DLD1 (cell line): Measurements from ENCODE around the gene IRF2BP2.
"Not testable (repeated sequence)": the region's sequence is repeated elsewhere in the genome, so short reads cannot be mapped to it uniquely, and the experiment has no call there.

Experiments
- in situ Hi-C: cut with HindIII; loops from 2 replicates; pipeline ENCODE4 v1.10.0; 2017; ENCODE audit warnings: low sequenced_read_pairs

Gene IRF2BP2

DNA sequence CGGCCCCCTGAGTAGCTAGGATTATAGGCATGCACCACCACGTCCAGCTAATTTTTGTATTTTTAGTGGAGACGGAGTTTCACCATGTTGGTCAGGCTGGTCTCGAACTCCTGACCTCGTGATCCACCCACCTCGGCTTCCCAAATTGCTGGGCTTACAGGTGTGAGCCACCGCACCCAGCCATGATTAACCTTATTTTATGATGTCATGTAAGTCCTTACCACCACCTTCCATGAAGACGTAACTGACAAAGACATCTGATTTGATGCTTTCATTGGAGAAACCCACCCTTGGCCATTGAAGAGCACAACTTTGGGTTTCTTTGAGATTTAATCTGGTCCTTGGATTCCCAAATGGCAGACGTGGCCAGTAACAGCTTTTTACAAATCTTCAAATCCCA is 24.9 kb upstream of the IRF2BP2 start:
- in situ Hi-C loops: not testable (repeated sequence)

DNA sequence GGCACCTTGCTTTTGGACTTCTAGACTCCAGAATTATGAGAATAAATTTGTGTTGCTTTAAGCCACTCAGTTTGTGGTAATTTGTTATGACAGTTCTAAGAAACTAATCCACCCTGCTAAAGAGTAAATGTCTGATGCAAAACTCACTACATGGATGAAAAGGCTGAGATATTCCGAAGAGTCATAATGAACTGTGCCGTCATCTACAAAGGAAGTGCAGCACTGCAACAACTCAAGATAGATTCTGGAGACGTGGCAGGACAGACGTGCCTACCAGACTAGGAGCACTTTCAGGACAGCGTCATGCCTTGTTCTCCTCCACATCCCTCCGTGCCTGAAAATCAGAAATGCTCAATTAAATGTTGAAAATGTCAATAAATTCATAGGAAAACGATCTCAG is 24.4 kb upstream of the IRF2BP2 start:
- in situ Hi-C loops: no loop called here

DNA sequence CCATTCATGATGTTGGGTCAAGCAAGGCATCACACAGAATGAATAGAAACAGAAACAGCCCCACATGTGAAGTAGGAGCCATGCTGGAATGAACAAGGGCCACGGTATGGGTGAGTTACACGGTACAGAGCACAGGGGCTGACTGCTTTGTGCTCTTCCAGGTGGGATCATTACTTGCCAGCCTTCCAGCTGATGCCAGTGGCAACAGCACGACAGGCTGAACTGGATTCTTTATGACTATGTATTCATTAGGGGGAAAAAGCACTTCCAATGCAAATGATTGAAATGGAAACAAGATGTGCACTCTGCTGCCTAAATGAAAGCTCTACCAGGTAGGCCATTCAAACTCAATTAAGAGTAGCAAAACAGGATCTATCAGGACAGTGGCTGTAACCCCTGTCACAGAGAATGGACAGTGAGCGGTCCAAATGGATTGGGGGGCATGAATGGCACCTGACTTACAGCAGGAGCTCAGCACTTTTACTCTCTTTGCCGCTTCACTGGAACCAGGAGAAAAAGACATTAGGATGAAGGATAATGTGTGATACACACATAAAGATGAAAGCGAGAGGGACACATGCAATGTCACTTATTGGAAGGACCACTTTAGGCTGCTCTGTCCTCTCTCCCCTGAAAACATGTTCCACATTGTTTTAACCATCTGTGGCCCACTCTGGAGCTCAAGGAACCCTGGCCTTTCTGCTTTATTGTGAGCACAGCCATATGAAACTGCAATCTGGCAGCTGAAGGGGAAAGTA is 23.4 kb upstream of the IRF2BP2 start:
- in situ Hi-C loops: no loop called here

DNA sequence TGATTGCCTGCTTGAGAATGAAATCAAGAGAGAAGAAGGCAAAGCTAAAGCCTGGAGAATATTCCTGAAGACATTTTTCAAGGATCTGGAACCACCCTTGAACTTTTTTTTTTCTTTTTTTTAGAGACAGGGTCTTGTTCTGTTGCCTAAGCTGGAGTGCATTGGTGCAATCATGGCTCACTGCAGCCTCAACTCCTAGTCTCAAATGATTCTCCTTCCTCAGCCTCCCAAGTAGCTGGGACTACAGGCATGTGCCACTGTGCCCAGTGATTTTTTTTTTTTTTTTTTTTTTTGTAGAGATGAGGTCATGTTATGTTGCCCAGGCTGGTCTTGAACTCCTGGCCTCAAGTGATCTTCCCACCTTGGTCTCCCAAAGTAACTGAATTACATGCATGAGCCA is 22.2 kb upstream of the IRF2BP2 start:
- in situ Hi-C loops: no loop called here

DNA sequence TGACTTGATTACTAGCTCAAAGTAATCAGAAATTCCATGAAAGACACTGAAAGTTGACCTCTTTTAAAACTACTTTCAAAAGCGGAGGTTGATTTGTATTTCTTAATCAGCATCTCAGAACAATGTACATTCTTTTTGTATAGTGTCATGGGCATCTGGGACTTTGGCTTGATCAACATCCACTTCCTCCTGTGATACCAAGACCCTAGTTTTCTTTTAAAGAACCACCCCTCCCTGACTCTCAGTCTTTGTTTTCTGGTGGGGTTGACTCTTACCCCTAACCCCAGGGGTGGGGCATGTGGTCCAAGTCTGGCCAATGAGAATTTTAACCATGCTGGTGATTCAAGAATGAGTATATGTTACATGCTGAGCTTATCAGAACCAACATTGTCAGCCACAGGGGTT is 21.7 kb upstream of the IRF2BP2 start:
- in situ Hi-C loops: no loop called here

DNA sequence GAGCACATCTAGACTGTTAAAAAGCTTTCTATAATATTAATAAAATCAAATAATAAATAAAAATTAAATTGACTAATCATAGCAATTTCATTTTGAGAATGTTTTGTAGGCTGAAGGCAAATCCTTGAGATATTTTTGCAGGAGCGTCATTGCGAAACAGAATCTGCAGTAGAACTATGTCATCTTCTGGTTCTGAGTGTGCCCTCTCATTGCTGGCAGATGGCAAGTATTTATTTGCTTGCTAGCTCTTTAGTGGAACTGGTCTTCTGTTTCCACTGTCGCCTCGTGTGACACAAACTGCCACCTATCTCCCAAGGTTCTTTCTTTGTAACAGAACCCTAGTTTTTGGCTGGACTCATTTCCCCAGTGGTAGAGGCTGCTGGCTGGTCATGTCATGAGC is 19.0 kb upstream of the IRF2BP2 start:
- in situ Hi-C loops: no loop called here

DNA sequence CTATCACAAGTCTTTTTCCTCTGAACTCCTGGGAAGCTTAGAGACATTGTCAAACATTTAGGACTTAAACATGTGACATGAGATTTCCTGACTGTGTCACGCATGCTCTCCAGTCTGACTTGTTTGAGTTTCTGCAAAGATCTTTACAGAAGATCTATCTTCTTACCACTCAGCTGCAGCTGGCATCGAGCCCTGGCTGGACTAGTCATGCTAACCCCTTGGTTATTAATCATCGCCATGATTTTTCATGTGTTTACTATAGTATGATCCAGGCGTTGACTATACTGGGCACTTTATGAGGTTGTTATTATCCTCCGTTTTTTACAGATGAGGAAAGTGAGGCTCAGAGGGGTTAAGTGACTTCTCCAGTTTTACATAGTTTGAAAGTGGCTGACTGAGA is 18.1 kb upstream of the IRF2BP2 start:
- in situ Hi-C loops: no loop called here

DNA sequence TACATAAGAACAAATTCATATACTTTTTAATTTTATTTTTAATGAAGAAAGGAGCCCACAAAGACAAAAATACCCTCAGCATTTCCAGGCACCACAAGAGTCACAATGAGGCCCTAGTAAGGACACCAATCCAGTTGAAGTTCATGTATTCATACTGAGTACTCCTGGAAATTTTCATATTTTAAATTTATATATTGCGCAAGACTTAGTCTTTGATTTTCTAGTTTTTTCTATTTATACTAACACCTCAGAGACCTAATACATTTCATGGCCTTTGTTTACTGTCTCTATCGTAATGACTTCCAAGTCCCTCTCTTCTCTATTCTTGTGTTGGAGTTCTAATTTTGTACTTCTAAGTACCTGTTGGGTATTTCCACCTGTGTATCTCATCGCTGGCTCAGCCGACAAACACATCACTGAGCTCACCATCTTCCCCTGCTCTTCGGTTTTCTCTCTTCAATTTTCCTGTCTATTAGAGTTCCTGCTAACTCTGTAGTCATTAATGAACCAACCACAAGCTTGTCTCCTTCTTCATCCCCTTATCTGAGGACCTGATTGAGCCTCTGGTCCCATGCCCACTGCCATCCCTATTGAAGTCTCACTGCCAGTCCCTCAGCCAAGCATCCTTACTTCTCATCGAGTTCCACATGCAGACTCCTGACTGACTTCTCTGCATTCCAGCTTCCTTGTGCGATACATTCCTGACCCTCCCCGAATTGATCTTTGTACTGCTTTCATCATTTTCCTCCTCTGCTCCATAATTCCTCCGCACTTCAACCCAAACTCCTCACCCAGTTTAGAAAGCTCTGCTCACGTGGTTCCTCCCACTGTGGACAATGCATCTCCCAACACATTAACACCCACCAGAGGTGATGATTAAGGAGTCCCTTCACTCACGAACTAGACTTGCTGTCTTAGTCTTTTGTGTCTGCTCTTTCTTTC is 17.3 kb upstream of the IRF2BP2 start:
- in situ Hi-C loops: no loop called here

DNA sequence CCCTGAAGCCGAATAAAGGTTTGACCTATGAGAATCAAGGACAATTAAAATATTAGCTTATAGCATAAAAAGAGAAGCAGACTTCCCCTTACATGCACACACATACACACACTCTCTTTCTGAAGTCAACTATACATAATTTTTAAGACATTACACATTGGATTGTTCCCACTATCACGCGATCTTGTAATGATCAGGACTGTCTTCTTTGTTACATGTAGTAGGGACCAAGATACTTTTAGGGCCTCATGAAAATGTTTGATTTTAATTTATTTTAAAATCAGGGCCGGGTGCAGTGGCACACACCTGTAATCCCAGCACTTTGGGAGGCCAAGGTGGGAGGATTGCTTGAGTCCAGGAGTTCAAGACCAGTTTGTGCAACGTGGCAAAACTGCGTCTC is 16.4 kb upstream of the IRF2BP2 start:
- in situ Hi-C loops: no loop called here

DNA sequence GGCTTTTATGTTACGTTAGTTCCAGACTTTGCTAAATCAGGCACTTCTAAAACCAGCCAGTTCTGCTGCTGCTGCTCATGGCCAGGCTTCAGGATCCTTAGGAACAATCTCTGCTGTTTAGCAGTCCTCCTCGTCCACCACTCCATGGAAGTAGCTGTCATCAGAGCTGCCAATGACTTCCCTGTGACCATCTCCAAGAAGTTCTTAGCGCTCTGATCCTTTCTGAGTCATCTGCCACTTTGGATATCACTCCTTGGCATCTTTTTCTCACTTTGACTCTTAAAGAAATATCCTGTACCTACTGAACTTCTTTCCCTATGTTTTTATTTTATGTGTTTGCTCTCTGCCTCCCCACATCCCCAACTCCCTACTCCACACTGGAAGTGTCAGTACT is 14.7 kb upstream of the IRF2BP2 start:
- in situ Hi-C loops: loop anchor here (25.0 kb wide), 1 partner anchor 338 kb away; no protein-coding TSS in a partner anchor

DNA sequence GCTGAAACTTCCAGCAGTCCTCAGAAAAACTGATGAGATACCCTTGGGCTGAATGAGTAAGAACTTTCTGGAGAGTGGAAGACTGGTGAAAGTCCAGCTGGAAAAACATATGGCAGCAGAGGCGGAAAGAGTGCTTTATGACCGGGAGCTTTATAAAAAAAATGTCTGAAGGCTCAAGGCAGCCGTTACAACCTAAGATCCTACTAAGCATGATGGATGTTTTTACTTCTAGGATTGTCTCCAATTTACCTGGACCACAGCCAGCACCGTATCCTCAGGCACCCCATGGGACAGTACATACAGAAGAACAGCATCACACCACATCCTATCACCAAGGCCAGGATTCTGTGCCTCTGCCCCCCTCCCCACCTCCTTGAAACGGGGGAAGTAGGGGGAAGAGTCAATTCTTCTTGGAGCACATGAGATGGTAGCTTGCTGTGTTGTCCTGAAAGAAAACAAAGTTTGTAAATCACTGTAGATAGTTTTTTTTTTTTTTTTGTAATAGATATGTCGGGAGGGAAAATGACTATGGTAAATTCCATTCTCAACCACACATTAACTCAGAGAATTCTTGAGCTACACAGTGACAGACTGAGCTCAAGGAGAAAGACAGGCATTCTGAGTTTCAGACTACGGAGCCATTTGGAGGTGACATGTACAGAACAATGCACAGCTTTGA is 11.8 kb upstream of the IRF2BP2 start:
- in situ Hi-C loops: loop anchor here (25.0 kb wide), 1 partner anchor 341 kb away; no protein-coding TSS in a partner anchor

DNA sequence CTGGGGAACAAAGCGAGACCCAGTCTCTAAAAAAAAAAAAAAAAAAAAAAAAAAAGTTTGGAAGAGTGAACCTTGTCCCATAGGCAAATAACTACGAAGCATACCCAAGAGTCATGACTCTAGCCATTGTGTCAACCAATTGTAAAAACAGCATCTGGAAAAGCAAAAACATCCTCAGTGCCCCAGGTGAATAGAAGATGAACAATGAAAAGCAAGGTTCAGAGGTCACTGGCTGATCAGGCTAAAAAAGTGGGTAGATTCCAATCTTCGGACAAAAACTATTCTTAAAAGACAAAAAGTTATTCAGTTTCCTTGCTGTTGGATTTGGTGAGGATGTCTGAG is 11.1 kb upstream of the IRF2BP2 start:
- in situ Hi-C loops: loop anchor here (25.0 kb wide), 1 partner anchor 341 kb away; no protein-coding TSS in a partner anchor

DNA sequence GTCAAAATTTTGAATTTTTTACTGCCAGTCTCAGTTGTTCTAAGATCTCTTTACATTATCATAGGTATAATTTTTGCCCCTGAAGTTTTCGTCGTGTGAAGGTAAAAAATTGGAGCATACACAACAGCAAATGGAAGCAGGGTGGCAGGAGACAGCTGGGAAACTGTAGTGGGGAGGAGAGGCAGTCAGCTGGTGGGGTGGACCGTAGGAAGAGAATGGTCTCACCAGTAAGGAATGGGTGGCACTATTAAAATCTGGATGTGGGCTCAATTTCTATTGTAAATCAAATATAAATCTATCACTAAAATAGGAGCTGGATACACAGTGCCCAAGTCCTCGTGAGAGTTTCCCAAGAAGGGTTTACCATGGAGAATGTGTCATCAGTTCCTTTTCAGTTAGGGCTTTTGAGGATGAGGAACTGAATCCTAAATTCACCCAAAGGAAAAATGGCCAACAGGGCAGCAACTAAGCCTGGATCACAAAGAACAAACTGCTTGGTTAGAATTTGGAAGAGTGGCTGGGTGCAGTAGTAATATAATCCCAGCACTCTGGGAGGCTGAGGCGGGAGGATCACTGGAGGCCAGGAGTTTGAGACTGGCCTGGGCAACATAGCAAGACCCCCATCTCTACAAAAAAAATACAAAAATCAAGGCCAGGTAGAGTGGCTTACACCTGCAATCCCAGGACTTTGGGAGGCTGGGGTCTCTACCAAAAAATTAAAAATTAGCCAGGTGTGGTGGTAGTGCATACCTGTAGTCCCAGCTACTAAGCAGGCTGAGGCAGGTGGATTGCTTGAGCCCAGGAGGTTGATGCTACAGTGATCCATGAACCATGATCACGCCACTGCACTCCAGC is 10.5 kb upstream of the IRF2BP2 start:
- in situ Hi-C loops: loop anchor here (25.0 kb wide), 1 partner anchor 342 kb away; no protein-coding TSS in a partner anchor

DNA sequence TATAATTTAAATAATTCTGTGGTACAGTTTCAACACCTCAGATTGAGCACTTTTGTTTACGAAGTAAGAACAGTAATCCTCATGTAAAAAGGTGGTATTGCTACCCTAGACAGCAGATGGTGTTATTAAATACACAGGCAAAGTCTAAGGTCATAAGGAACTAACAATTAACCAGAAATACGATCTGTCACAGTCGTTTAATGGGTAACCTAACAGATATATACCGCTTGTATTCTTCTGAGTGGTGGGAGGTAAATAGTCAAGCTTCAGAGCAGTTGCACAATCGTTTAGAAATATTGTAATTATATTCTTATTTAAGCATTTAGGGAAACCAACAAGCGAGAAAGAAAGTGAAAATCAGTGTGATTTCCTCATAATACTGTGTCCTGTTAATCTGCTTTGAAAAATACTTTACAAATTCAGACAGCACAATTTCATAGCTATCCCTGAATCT is 9.8 kb upstream of the IRF2BP2 start:
- in situ Hi-C loops: loop anchor here (10.0 to 25.0 kb wide), 2 partner anchors 342 to 425 kb away; no protein-coding TSS in a partner anchor

DNA sequence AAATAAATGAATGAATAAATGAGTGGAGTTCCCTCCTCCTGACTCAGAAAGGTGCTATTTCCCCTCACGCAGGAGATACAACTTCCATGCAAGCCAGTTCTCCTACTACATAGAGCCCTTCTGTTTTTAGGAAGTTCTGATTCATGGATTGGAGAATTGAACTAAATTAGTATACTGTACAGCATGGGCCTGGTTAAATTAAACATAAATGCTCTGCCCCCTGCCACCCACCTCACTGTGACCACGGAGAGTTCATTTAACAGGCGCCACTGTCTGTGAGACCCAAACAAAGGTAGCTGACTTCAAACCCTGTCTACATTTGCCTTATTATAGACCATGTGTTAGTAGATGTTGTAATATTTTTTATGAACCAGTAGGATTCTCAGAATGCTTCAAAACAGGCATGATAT is 9.1 kb upstream of the IRF2BP2 start:
- in situ Hi-C loops: loop anchor here (10.0 to 25.0 kb wide), 2 partner anchors 343 to 426 kb away; no protein-coding TSS in a partner anchor

DNA sequence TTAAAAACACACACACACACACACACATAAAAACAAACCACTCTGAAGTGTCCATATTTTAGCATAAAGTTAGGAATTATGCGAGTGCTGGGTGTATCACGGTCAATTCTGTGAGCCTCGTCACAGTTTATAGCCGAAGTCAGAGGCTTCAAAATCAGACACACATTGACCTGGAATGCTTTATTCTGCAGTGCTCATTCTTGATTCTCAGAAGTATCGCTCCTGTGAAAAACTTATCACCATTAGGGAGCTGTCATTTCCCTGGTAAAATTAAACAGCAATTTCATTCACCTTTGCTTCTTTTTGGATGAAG is 8.7 kb upstream of the IRF2BP2 start:
- in situ Hi-C loops: loop anchor here (10.0 to 25.0 kb wide), 2 partner anchors 344 to 426 kb away; no protein-coding TSS in a partner anchor

DNA sequence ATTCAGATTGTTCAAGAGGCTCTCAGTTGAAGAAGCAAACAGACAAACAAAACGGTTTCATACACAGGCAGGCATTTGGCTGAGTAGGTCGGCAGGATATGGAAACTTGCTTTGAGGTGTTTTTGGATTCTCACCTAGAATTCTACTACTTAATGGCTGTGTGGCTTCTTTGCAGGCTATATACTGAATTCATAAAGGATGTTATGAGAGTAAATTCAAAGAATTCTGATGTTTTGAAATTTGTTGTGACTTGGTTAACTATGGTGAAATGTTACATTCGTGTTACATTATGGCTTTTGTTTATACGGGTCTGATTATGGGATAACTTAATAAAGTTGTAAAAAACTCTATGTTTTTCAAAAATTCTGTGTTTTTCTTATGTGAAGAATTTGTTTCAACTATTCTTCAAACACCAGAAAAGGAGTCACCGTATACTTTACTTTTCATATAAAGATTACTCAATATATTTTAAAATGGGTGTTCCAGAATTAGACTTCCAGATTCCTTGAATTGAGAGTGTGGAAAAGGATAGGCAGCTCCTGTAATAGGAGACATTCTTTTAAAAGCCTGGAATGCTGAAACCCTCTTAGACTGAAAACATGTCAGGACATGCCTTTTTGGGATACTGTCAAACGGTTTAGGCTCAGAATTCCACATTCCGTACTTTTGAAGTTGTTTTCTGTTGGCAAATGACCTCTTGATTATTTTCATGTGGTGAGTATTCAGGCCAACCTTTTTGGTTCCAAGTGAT is 8.2 kb upstream of the IRF2BP2 start:
- in situ Hi-C loops: loop anchor here (10.0 to 25.0 kb wide), 2 partner anchors 344 to 427 kb away; no protein-coding TSS in a partner anchor

DNA sequence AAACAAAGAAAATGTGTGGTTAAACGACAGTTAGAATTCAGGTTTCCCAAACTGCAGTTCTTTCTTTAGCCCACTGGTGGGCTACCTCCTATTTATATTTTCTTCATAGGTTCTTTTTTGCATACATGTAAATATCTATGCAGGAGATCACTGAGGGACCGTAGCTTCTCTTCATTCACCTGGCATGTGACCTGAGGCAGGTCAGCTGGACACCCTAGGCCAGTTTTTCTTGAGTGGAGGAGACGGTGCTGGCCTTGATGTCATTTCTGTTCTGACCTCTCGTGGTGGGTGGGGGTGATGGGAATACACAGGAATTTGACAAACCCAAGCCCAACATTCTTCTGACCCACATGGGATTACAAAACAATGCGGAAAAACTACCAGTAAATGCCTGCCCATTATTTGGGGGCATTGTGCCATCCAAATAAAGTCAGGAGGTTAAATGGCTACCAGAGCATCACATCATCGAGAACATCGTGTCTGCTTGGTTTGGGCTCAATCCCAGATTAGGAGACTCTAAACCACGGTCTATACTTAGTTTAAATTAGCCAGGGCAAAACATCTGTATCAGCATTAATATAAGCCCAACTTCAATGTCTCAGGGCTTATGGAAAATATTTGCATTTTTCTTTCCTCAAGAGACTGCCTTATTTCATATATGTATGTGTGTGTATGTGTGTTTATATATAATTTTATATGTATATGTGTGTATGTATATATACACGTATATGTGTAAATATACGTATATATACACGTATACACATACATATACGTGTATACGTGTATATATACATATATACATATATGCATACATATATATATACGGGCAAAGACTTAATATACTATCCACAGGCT is 7.4 kb upstream of the IRF2BP2 start:
- in situ Hi-C loops: loop anchor here (10.0 to 25.0 kb wide), 2 partner anchors 345 to 427 kb away; no protein-coding TSS in a partner anchor
